AG09319 (cell line): Measurements from ENCODE around the gene CALML4.
"Not testable (repeated sequence)": the region's sequence is repeated elsewhere in the genome, so short reads cannot be mapped to it uniquely, and the experiment has no call there.

ENCODE experiments used
- DNase-seq: peaks from one replicate; pipeline ENCODE4 v3.0.0-alpha.2; 2010; ENCODE audit warnings: low read depth; ENCODE audit errors: extremely low read depth
- CTCF ChIP-seq: IDR thresholded peaks from 2 replicates; pipeline ENCODE4 v1.5.1; 2011; ENCODE audit warnings: low read depth, mild to moderate bottlenecking, inconsistent platforms, low read length, moderate library complexity

The CALML4 gene

DNA sequence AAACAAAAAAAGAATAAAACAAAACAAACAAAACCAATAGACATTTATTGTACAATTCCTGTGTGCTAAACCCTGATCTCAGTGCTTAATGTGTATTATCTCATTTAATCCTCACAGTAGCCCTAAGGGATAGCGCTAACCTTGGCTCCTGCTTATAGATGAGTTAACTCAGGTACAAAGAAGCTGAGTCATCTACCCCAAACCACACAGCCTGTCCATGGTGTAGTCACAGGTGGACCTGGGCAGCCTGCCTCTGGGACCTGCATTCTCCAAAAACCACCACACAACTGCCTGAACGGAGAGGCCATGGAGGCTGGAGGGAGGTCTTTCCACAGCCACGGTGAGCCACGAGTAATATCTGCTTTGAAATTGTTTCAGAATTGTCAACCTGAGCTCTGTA lies 29.9 kb upstream of the CALML4 start:
- no peak for TF ChIP-seq CTCF

GRCh38 chr15:68234520-68234919 lies 29.4 kb upstream of the CALML4 start:
- DNase-seq, result not testable (repeated sequence)

More for the DNA sequence above, 29.9 kb upstream of the CALML4 start:
- DNase-seq, result no peak

GRCh38 chr15:68234060-68234459 lies 28.9 kb upstream of the CALML4 start:
- TF ChIP-seq CTCF, result no peak
- DNase-seq, result no peak

DNA sequence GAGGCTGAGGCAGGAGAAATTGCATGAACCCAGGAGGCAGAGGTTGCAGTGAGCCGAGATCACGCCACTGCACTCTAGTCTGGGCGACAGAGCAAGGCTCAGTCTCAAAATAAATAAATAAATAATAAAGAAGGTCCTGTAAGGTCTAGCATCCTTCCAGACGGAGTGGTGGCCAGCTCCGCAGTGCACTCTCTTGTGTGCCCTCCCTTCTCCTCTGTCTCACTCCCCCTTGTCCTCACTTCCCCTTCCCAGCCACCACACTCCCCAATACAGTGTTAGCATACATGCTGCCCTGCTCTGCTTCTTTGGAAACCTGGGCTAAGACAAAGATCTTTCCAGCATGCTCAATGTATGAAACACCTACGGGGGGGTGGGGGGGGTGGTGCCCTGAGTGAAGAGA lies 27.8 kb upstream of the CALML4 start:
- no peak for TF ChIP-seq CTCF
- no peak for DNase-seq

DNA sequence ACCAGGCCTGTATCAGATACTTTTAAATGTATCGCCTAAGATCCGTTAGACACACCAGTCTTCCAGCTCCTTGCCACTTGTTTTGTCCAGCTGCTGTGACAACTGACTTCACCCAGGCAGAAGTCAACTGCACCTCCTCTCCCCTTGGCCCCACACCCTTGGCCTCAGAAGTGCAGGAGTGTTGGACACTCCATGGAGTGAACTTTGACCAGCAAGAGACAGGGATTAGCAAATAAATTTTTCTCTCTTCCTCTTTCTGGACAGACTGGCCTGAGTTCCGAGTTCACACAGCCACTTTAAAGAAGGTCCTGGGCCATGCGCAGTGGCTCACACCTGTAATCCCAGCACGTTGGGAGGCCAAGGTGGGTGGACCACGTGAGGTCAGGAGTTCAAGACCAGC lies 27.3 kb upstream of the CALML4 start:
- DNase-seq, result no peak
- no peak for TF ChIP-seq CTCF

- no peak for TF ChIP-seq CTCF
- DNase-seq, result no peak
Measured at GRCh38 chr15:68231102-68231818, 26.1 kb upstream of the CALML4 start.

DNA sequence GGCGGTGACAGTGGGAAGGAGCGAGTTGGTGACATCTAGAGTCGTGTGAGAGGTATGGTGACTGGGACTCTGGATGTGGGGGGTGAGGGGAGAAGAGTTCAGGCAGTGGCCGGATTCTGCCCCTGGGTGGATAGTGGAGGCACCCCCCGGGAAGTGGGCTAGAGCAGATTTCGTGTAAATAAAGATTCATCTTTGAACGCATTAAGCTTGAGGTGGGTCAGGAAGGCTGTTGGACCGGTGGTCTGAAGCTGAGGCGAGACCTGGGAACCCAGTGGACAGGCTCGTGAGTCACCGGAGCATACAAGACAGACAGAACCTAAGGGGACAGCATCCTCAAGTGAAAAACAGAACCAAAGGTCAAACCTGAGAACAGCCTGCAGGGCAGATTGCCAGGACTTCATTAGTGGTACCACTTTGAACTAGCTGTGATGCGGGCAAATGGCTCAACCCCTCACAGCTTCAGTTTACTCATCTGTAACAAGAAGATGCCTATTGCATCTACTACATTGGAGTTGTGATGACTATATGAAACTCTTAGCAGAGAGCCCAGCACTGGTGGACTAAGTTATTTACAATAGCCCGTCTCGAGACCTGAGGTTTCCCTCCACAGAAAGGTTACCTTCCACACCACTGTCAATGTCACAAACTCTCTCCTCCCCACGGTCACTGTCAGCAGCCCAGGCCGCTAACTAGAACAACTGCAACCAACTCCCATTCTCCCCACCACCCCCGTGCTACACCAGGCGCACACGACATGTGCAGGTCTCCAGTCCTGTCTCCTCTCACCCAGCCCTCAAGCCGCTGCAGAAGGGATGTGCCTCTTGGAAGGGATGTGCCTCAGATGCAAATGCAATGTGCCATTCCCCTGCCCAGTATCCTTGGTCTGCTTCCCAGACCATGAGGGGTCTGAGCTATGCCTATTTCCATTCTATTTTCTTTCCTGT lies 25.3 kb upstream of the CALML4 start:
- no peak for DNase-seq
- TF ChIP-seq CTCF, result no peak
